Measurements from ENCODE around the gene RMRP.

RMRP gene

GRCh38 chr9:35636135-35636876, 21.5 kb downstream of the RMRP start:
- no peak overlapping the region for H3K27ac ChIP-seq
- no peak overlapping the region for H3K9ac ChIP-seq (ENCODE audit: insufficient read length)
- no peak overlapping the region for H3K4me3 ChIP-seq
- H3K36me3 ChIP-seq (ENCODE audit: insufficient read depth, low read length): no peaks in the 10 kb centered on the region
- no peak for DNase-seq (ENCODE audit: low read depth, low spot score)
- H3K9me3 ChIP-seq (ENCODE audit: low read depth, low read length): no peaks in the 10 kb centered on the region
- TF ChIP-seq POLR2AphosphoS5 (IDR thresholded peaks at IDR 0.05; ENCODE audit: borderline replicate concordance, low read depth, low read length): no peak
- TF ChIP-seq FOXP2 (optimal IDR thresholded peaks at IDR 0.05; ENCODE audit: control extremely low read depth, extremely low read length, insufficient read depth): no peak
- TF ChIP-seq EZH2 (IDR thresholded peaks at IDR 0.05): no peak

- Histone ChIP-seq H3K4me3 (no peak overlapping the region), H3K27ac (no peak overlapping the region), H3K9ac (ENCODE audit: insufficient read length) (no peak overlapping the region), H3K36me3 (ENCODE audit: insufficient read depth, low read length) (no peaks in the 10 kb centered on the region), H3K9me3 (ENCODE audit: low read depth, low read length) (no peaks in the 10 kb centered on the region)
- no peak for TF ChIP-seq EZH2 (IDR thresholded peaks at IDR 0.05)
- TF ChIP-seq FOXP2 (optimal IDR thresholded peaks at IDR 0.05; ENCODE audit: control extremely low read depth, extremely low read length, insufficient read depth): no peak
- TF ChIP-seq POLR2AphosphoS5 (IDR thresholded peaks at IDR 0.05; ENCODE audit: borderline replicate concordance, low read depth, low read length): no peak
- no peak for DNase-seq (ENCODE audit: low read depth, low spot score)
Observed at GRCh38 chr9:35635730-35636129, 22.1 kb downstream of the RMRP start.

DNA sequence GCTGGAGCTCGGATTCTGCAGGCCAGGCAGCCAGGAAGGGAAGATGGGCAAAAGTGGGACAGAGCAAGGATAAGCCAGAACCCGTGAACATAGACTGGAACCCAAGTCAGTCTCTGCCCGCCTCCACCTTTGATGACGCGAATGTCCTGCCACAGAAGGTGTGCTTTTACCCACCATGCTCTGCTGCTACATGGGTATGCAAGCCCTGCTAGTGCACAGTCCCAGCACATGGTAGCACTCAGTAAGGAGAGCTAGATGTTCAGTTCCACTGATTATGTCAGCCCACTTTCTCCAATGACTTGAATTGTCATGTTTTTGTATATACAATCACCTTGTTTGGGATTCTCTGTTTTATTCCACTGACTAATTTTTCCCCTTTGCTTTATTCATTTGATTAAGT, 28.2 kb downstream of the RMRP start:
- TF ChIP-seq EZH2 (IDR thresholded peaks at IDR 0.05) (no peak), POLR2AphosphoS5 (IDR thresholded peaks at IDR 0.05; ENCODE audit: borderline replicate concordance, low read depth, low read length) (no peak), FOXP2 (optimal IDR thresholded peaks at IDR 0.05; ENCODE audit: control extremely low read depth, extremely low read length, insufficient read depth) (no peak)

DNA sequence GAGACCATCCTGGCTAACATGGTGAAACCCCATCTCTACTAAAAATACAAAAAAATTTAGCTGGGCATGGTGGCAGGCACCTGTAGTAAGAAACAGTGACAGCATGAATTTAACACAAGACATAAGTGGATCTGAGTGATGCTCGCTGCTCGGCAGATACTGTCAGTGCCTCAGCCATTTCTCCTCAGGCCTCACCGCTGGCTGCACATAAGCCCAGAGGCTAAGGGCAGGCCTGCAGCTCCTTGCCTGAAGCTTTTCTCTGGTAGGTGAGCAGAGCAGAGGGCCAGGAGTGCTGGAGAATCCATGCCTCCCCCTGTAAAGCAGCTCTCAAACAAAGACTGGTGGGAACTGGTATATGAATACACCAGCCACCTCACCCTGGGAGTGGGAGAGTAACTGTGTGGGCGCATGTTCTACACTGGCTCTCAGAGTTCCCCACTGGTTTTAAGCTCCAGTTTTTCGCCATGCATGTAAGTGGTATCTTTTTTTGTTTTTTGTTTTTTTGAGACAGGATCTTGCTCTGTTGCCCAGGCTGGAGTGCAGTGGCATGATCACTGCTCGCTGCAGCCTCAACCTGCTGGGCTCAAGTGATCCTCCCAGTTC, 29.3 kb downstream of the RMRP start:
- H3K27ac ChIP-seq: no peak overlapping the region
- H3K9ac ChIP-seq (ENCODE audit: insufficient read length): no peak overlapping the region
- H3K9me3 ChIP-seq (ENCODE audit: low read depth, low read length): no peaks in the 10 kb centered on the region
- H3K36me3 ChIP-seq (ENCODE audit: insufficient read depth, low read length): no peaks in the 10 kb centered on the region
- no peak for DNase-seq (ENCODE audit: low read depth, low spot score)
- no peak for TF ChIP-seq FOXP2 (optimal IDR thresholded peaks at IDR 0.05; ENCODE audit: control extremely low read depth, extremely low read length, insufficient read depth)
- no peak for TF ChIP-seq POLR2AphosphoS5 (IDR thresholded peaks at IDR 0.05; ENCODE audit: borderline replicate concordance, low read depth, low read length)
- TF ChIP-seq EZH2 (IDR thresholded peaks at IDR 0.05): no peak
- H3K4me3 ChIP-seq: no peak overlapping the region

More for the DNA sequence above, 28.2 kb downstream of the RMRP start:
- DNase-seq (ENCODE audit: low read depth, low spot score): no peak
- H3K4me3 ChIP-seq: no peak overlapping the region
- no peak overlapping the region for H3K9ac ChIP-seq (ENCODE audit: insufficient read length)
- H3K9me3 ChIP-seq (ENCODE audit: low read depth, low read length): no peaks in the 10 kb centered on the region
- H3K27ac ChIP-seq: no peak overlapping the region
- H3K36me3 ChIP-seq (ENCODE audit: insufficient read depth, low read length): no peaks in the 10 kb centered on the region

DNA sequence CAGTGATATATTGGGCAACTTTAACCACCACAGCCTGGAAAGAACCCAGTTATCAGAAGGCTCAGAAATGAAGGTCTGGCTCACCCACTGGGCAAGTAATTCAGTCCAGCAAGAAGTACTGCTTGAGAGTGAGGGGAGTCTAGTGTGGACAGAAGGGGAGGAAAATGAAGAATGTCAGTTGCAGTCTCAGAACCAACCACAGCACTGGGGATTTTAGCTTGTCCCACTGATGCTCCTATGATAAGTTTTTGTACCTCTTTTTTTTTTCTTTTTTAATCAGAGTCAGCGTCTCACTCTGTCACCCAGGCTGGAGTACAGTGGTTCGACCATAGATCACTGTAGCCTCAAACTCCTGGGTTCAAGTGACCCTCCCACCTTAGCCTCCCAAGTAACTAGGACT, 30.2 kb downstream of the RMRP start:
- Histone ChIP-seq H3K4me3 (no peak overlapping the region), H3K9ac (ENCODE audit: insufficient read length) (no peak overlapping the region), H3K27ac (no peak overlapping the region), H3K9me3 (ENCODE audit: low read depth, low read length) (no peaks in the 10 kb centered on the region), H3K36me3 (ENCODE audit: insufficient read depth, low read length) (no peaks in the 10 kb centered on the region)
- DNase-seq (ENCODE audit: low read depth, low spot score): no peak
- TF ChIP-seq FOXP2 (optimal IDR thresholded peaks at IDR 0.05; ENCODE audit: control extremely low read depth, extremely low read length, insufficient read depth): no peak
- TF ChIP-seq POLR2AphosphoS5 (IDR thresholded peaks at IDR 0.05; ENCODE audit: borderline replicate concordance, low read depth, low read length): no peak
- no peak for TF ChIP-seq EZH2 (IDR thresholded peaks at IDR 0.05)

DNA sequence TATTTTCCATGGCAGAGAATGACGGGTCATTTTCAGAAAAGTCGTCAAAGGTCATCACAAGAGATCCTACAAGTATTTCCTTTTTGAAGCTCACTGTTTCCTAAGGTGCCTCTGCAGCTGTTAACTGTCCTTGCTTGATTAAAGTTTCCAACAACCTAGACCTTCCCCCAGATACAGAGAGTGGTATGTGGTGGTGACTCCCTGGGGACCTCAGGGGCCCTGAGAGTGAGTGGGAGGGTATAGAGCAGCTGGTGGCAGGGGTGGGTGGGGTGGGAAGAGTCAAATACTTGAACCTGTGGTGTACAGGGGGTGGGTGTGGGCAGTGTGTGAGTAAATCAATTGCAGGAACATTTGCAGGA, 38.0 kb downstream of the RMRP start:
- no peak for DNase-seq (ENCODE audit: low read depth, low spot score)
- Histone ChIP-seq H3K9ac (ENCODE audit: insufficient read length) (no peak overlapping the region), H3K9me3 (ENCODE audit: low read depth, low read length) (no peaks in the 10 kb centered on the region), H3K4me3 (no peak overlapping the region), H3K27ac (no peak overlapping the region), H3K36me3 (ENCODE audit: insufficient read depth, low read length) (no peaks in the 10 kb centered on the region)
- TF ChIP-seq EZH2 (IDR thresholded peaks at IDR 0.05) (no peak), FOXP2 (optimal IDR thresholded peaks at IDR 0.05; ENCODE audit: control extremely low read depth, extremely low read length, insufficient read depth) (no peak), POLR2AphosphoS5 (IDR thresholded peaks at IDR 0.05; ENCODE audit: borderline replicate concordance, low read depth, low read length) (no peak)

DNA sequence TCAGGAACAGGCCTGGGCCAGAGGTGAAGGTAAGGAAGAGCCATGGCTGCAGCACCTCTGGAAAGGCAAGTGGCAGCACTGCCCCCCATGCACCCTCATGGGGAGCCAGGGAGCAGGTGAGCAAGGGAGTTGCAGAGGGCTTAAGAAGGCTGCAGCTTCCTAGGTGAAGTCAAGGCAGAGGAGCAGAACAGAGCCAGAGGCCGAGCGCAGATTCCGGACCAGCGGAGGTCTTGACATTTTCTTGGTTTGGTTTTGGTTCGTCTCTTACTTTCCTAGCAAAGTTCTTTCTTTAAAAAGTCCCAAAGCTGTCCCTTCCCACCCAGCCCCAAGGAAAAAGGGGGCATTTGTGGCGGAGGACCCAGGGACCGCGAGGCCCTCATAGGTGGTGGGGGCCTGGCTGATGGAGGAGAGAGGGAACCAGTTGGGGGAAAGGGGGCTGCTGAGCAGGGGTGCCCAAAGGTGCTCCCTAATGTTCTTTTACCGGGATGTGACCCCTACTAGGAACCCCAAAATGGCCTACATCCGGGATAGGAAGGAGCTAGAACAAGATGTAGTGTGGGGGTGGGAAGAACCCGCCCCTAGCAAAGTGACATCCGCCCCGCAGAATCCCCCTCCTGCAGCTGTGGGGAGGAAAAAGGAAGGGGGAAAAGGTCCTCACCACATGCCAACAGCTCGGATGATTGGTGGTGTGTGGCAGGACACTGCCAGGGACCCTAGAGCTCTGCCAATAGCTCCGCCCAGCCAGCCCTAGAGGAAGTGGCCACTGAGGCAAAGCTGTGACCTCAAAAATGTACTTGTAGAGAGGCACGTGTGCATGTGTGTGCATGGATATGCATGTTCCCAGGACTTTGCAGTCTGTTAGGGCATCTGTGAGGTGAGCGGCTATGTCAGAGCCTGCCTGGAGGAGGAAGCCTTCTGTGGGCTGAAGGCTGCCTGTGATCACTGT, 38.7 kb downstream of the RMRP start:
- Histone ChIP-seq H3K9ac (ENCODE audit: insufficient read length) (no peak overlapping the region), H3K36me3 (ENCODE audit: insufficient read depth, low read length) (no peaks in the 10 kb centered on the region), H3K4me3 (no peak overlapping the region), H3K9me3 (ENCODE audit: low read depth, low read length) (no peaks in the 10 kb centered on the region), H3K27ac (no peak overlapping the region)
- DNase-seq (ENCODE audit: low read depth, low spot score): no peak
- TF ChIP-seq POLR2AphosphoS5 (IDR thresholded peaks at IDR 0.05; ENCODE audit: borderline replicate concordance, low read depth, low read length): no peak
- TF ChIP-seq EZH2 (IDR thresholded peaks at IDR 0.05): no peak
- no peak for TF ChIP-seq FOXP2 (optimal IDR thresholded peaks at IDR 0.05; ENCODE audit: control extremely low read depth, extremely low read length, insufficient read depth)

- H3K9ac ChIP-seq (ENCODE audit: insufficient read length): no peak within 1 kb of the TSS
Observed at GRCh38 chr9:35618325-35618727, 39.5 kb downstream of the RMRP start, which contains the start of gene CD72. Gene CD72, minus strand, starts transcription at chr9:35618413. Its CDS starts 110 bp downstream, at chr9:35618303.

More at GRCh38 chr9:35618325-35618727, 39.5 kb downstream of the RMRP start, which contains the start of gene CD72:
- Histone ChIP-seq H3K27ac (no peak within 1 kb of the TSS), H3K4me3 (no peak within 1 kb of the TSS), H3K36me3 (ENCODE audit: insufficient read depth, low read length) (no peaks in the 10 kb centered on the region), H3K9me3 (ENCODE audit: low read depth, low read length) (no peaks in the 10 kb centered on the region)
- DNase-seq (ENCODE audit: low read depth, low spot score): no peak
- TF ChIP-seq EZH2 (IDR thresholded peaks at IDR 0.05) (no peak), FOXP2 (optimal IDR thresholded peaks at IDR 0.05; ENCODE audit: control extremely low read depth, extremely low read length, insufficient read depth) (no peak), POLR2AphosphoS5 (IDR thresholded peaks at IDR 0.05; ENCODE audit: borderline replicate concordance, low read depth, low read length) (no peak)

Measured in SK-N-MC (cell line).